SK-N-SH (cell line): ENCODE data around the gene NAALADL2.

Experiments
- CHD2 ChIP-seq: fragments of 150-350 bp; IDR thresholded peaks from 2 replicates; pipeline ENCODE4 v1.6.1; 2018; ENCODE audit warnings: low read length; ENCODE audit not compliant: partially characterized antibody
- CTCF ChIP-seq: fragments of 200-600 bp; sonication (generic); IDR thresholded peaks from 2 replicates; pipeline ENCODE4 v1.6.1; 2017; ENCODE audit warnings: antibody characterized with exemption, mild to moderate bottlenecking, moderate library complexity
- EZH2phosphoT487 ChIP-seq: fragments of 200-600 bp; sonication (generic); IDR thresholded peaks from 2 replicates; pipeline ENCODE4 v1.6.1; 2017; ENCODE audit warnings: low read depth, mixed run types, mild to moderate bottlenecking, antibody characterized with exemption, moderate library complexity, borderline replicate concordance
- NRF1 ChIP-seq: IDR thresholded peaks from 2 replicates; pipeline ENCODE4 v1.6.1; 2012; ENCODE audit warnings: low read depth, mild to moderate bottlenecking, low read length
- PBX3 ChIP-seq: IDR thresholded peaks from 2 replicates; pipeline ENCODE4; 2012
- POLR2AphosphoS5 ChIP-seq: IDR thresholded peaks from 2 replicates; pipeline ENCODE4 v1.6.1; 2012; ENCODE audit warnings: low read depth, low read length
- REST ChIP-seq: IDR thresholded peaks from 2 replicates; pipeline ENCODE4 v1.6.1; 2012; ENCODE audit warnings: mild to moderate bottlenecking, low read depth, low read length, moderate library complexity
- TAF1 ChIP-seq: IDR thresholded peaks from 2 replicates; pipeline ENCODE4 v1.6.1; 2012; ENCODE audit warnings: low read depth, mild to moderate bottlenecking, low read length, moderate library complexity, borderline replicate concordance
- TEAD4 ChIP-seq: IDR thresholded peaks from 2 replicates; pipeline ENCODE4 v1.4.0; 2012; ENCODE audit warnings: mild to moderate bottlenecking, borderline replicate concordance; ENCODE audit not compliant: insufficient read depth
- USF1 ChIP-seq: IDR thresholded peaks from 2 replicates; pipeline ENCODE4 v1.4.0; 2012; ENCODE audit warnings: low read depth, borderline replicate concordance
- USF2 ChIP-seq: fragments of 150-350 bp; IDR thresholded peaks from 2 replicates; pipeline ENCODE4 v1.6.1; 2017; ENCODE audit warnings: antibody characterized with exemption, low read length, low read depth, borderline replicate concordance
- YY1 ChIP-seq: IDR thresholded peaks from 2 replicates; pipeline ENCODE4 v1.4.0; 2012; ENCODE audit warnings: low read depth, mild to moderate bottlenecking
- ZBTB33 ChIP-seq: IDR thresholded peaks from 2 replicates; pipeline ENCODE4 v1.4.0; 2012; ENCODE audit warnings: low read depth, borderline replicate concordance

GRCh38 chr3:175512700-175513099 is 653.6 kb downstream of the NAALADL2 start:
- no peak for TF ChIP-seq USF1
- no peak for TF ChIP-seq PBX3
- no peak for TF ChIP-seq NRF1
- TF ChIP-seq EZH2phosphoT487: no peak
- TF ChIP-seq CTCF: no peak
- TF ChIP-seq TAF1: no peak
- no peak for TF ChIP-seq ZBTB33
- no peak for TF ChIP-seq POLR2AphosphoS5
- TF ChIP-seq USF2: no peak
- no peak for TF ChIP-seq YY1
- no peak for TF ChIP-seq REST
- no peak for TF ChIP-seq TEAD4
- TF ChIP-seq CHD2: no peak
